ENCODE measurements around the gene FMO2. TPM values are rescaled to one million over a fixed set of nuclear protein-coding genes. Genes with fewer than 3 reads are reported as not detected.

The FMO2 gene
- total RNA-seq, 1 donor from 2014 or later = 288 TPM

GRCh38 chr1:171248302-171248701 lies 63.2 kb downstream of the FMO2 start, which contains the start of gene FMO1:
Gene FMO1, plus strand, starts transcription at chr1:171248494. Its CDS starts 9,594 bp downstream, at chr1:171258088.
- intact Hi-C loops (cut with DNase I) = no loop called here
- Histone ChIP-seq H3K27me3 (ENCODE audit: low read depth) (peaks cover 10% of the 10 kb centered on the region), H3K4me1 (no peaks in the 10 kb centered on the region), H3K36me3 (no peaks in the 10 kb centered on the region), H3K9me3 (no peaks in the 10 kb centered on the region), H3K4me3 (no peak within 1 kb of the TSS), H3K27ac (no peak within 1 kb of the TSS)
- ATAC-seq (no peak), DNase-seq (no peak)
- TF ChIP-seq CTCF (IDR thresholded peaks at IDR 0.05) = no peak

- no peak overlapping the region for H3K27ac ChIP-seq
- ATAC-seq (no peak), DNase-seq (no peak)
- no peaks in the 10 kb centered on the region for H3K9me3 ChIP-seq
- no peaks in the 10 kb centered on the region for H3K4me1 ChIP-seq
- TF ChIP-seq CTCF (IDR thresholded peaks at IDR 0.05) = no peak
- intact Hi-C loops (cut with DNase I) = no loop called here
- H3K4me3 ChIP-seq = no peak overlapping the region
- peaks cover 10% of the 10 kb centered on the region for H3K27me3 ChIP-seq (ENCODE audit: low read depth)
- H3K36me3 ChIP-seq = no peaks in the 10 kb centered on the region
Observed at GRCh38 chr1:171248841-171249240, 63.7 kb downstream of the FMO2 start.

- Histone ChIP-seq H3K27me3 (ENCODE audit: low read depth) (peaks cover 10% of the 10 kb centered on the region), H3K4me1 (no peaks in the 10 kb centered on the region), H3K36me3 (no peaks in the 10 kb centered on the region), H3K27ac (no peak overlapping the region), H3K4me3 (no peak overlapping the region), H3K9me3 (no peaks in the 10 kb centered on the region)
- no peak for DNase-seq
- no peak for TF ChIP-seq CTCF (IDR thresholded peaks at IDR 0.05)
- intact Hi-C loops (cut with DNase I) = no loop called here
- no peak for ATAC-seq
Observed at GRCh38 chr1:171250263-171250662, 65.2 kb downstream of the FMO2 start.

GRCh38 chr1:171251042-171251951 lies 66.2 kb downstream of the FMO2 start:
- Histone ChIP-seq H3K27me3 (ENCODE audit: low read depth) (peaks cover 10% of the 10 kb centered on the region), H3K9me3 (no peaks in the 10 kb centered on the region), H3K27ac (no peak overlapping the region), H3K36me3 (no peaks in the 10 kb centered on the region), H3K4me1 (no peaks in the 10 kb centered on the region), H3K4me3 (peak overlapping the region; percentile 55)
- TF ChIP-seq CTCF (IDR thresholded peaks at IDR 0.05) = peak; percentile 54
- intact Hi-C loops (cut with DNase I) = no loop called here
- ATAC-seq = peak; percentile 57 to 76
- no peak for DNase-seq

GRCh38 chr1:171251952-171252300 lies 66.8 kb downstream of the FMO2 start:
- no peaks in the 10 kb centered on the region for H3K36me3 ChIP-seq
- no peak for TF ChIP-seq CTCF (IDR thresholded peaks at IDR 0.05)
- H3K4me1 ChIP-seq = no peaks in the 10 kb centered on the region
- intact Hi-C loops (cut with DNase I) = no loop called here
- no peaks in the 10 kb centered on the region for H3K9me3 ChIP-seq
- no peak overlapping the region for H3K27ac ChIP-seq
- peak overlapping the region; percentile 55 for H3K4me3 ChIP-seq
- ATAC-seq (no peak), DNase-seq (no peak)
- H3K27me3 ChIP-seq (ENCODE audit: low read depth) = peaks cover 10% of the 10 kb centered on the region

Measured in lower lobe of right lung (tissue), 2 donors.